NCI-H1930 (cell line): ENCODE data around the gene GABBR2.

Source experiments
- DNase-seq, 2 experiments: peaks; one replicate each; lab custom pipeline; 2025; lab: John Stamatoyannopoulos, UW

GABBR2 gene

DNA sequence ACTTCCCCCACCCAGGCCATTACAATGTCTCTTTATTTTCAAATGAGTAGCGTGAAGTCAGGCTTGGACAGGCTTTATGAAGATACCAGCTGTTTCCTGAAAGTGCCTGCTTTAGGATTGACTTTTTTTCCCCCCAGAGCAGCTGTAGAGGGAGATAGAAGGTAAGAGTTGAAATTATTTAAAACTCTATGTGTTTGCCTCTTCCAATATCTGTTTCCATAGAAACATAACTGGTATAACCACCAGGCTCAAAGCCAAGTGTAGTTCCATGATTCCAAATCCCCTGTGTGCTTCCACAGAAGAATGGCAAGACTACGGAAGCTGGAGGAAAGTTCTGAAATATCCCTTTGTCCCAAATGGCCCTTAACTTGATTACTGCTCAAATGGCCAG lies 365.9 kb downstream of the GABBR2 start:
- no peak for DNase-seq

DNA sequence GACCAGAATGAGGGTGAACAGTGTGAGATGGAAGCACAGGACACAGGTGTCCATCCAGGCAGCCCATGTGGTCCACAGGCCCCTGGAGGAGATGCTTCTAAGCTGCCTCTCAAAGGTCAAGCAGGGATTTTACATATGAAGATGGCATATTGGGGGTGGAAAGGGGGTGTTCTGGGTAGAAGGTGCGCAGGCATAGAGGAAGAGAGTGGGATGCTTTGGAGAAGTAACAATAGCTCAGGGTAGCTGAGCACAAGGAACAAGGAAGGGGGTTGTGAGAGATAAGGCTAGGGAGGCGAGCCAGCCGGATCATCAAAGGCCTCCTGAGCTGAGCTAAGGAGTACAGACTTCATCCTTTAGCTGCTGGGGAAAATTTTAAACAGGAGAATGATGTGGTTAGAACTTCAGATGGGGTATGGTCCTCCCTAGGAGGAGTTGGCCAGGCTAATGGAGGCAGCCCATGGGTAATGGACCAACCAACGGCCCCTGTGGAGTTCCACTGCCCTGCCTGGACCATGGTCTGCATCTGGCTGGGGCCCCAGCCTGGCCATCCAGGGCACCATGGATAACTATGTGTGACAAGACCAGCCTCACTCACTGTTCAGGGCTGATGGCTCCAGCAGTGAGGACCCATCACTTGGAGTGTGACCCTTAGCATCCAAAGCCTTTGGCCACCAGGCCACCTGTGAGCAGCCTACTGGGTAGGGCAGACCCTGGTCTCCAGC lies 366.5 kb downstream of the GABBR2 start:
- no peak for DNase-seq

DNA sequence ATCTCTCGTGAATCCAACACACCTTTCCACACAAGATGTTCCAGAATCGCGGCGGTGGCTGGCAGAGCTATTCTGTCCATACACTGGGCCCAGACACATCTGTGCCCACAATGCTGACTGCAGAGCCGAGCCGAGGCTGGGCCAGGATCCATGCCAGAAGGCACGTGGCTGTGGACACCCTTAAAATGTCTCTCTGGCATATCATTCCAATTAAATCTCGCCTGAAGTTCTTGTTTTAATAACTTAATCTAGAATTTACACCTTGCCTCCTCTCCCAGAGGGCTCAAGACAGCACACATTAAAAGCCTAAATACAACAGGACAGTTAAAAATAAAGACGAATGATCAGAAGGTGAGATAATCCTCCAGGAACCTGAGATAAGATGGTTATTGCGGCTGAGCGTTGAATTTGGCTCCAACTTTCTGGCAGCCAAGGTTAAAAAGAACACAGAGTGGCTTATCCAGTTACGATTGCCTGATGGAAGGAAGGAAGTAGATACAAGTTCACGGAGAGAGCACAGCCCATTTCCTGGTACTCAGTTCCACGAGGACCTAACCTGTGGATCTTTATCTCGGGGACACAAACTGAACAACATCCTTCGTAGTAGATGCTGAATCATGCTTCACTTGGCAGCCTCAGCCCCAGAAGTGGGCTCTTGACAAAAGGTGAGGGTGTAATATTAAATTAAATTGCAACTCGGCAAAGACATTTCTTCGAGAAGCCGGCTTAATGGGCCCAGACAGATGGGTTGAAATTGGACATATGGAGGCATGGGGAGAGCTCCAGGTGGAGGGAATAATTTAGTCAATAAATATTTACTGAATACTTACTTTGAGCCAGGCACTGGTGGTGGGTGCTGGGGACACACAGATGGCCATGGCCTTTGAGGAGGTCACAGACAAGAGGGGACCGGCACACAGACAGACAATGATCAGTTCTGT lies 367.3 kb downstream of the GABBR2 start:
- no peak for DNase-seq

DNA sequence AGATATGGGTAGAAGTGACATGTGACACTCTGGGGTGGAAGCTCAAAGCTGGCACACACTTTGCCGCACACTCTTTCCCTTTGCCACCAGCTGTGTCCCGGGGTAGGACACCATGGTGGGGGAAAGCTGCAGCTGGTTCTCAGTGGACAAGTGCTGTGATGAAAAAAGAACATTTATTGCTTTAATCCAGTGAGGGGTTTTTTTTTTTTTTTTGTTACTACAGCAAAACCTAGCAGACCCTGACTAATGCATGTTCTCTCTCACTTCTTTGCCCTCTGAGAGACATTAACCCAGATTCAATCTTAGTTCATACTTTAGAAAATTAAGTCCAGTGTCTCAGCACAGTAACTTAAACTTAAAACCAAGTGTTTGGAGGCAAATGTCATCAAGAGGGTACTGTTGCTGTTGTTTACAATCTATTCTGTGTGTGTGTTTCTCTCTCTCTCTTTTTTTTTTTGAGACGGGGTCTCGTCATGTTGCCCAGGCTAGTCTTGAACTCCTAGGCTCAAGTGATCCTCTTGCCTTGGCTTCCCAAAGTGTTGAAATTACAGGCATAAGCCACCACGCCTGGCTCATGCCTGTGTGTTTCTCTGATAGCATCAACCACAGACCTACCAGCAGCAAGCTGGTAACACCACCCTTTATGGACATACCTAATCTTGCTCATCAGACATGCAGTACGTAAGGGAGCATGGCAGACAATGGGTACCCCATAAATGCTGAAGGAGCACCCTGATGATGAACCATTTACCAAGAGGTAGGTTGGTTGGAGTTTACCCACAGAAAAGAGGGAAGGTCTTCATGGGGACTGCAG lies 368.5 kb downstream of the GABBR2 start:
- no peak for DNase-seq

DNA sequence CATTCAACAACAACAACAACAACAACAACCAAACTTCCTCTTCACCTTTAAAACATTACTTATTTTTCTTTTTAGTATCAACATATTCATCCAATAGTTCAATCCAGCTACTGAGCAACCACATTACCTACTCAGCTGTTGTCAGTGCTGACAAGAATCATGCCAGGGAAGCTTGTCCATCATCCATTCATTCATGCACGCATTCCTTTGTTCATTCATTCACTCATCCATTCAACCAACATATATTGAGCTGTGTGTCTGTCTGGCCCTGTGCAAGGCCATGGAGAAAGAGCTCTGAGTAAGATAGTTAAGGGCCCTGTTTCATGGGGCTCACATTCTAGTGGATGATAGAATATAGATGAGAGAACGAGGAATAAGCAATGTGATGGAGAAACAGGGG lies 373.1 kb downstream of the GABBR2 start:
- DNase-seq, result no peak

DNA sequence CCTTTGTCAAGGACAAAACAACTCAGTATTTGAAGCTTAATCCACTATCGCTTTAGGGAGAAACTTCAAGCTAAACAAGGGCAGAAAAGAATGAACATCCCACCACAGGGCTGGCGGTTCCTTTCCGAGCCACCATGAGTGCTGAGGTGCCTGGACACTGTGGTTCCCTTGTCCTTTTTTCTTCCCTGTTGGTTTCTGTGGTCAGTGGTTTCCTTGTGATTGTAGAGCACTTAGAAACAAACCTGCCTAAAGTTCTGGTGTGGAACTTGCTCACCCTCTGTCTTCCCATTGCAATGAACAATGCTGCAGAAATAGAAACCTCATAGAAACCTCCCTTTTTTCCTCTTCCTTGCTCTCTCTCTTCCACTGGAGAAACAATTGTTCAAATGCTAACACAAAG lies 373.9 kb downstream of the GABBR2 start:
- DNase-seq, result no peak

DNA sequence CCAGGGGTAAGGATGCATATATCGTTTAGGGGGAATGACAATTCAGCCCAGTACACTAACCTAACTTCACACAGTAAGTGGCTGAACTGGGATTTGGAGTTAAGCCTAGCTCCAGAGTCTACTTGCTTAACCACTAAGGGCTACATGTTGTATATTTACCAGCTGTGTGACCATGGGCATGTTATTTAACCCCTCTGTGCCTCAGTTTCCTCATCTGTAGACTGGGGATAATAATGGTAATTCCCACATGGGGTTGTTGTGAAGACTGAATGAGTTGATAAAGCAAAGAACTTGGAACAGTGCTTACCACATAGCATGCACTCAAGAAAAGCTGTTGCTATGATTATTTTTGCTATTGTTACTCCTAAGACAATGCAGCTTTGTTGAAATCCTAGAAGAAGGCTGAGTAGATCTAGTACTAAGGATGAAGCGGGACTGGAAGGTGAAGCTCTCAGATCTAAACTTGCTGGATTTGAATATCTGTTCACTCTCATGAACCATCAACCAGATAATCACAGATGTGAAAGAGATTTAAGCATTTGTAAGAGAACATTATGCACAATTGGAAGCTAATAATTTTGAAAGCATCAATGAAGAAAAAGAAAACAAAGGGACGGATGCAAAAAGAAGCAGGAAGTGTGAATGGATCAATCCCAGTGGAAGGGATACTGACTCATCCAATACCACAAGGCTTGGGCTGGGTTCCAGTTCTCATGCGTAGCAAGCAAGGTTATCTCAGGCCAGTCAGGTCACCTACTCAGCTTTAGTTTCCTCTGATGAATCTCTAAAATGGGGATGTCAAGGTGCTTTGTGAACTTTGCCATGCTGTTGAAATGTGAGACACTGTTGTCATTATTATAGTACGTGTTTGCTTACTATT lies 374.8 kb downstream of the GABBR2 start:
- no peak for DNase-seq

DNA sequence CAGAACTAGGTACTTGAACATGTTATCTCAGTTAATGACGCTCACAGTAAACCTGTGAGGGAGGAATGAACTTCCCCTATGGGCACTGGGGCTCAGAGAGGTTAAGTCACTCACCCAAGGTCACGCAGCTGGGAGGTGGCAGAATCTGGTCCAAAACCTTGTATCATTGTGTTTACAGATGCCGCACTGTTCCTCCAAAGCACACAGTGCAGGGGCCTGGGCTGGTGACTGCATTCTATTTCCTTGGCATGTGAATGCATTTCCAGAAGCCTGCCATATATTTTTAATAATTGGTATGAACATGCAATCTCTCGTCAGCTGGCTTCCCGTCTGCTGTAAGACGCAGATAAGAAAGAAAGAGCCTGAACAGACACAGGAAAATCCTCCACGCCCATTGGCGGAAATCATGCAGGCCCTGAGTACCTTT lies 376.3 kb downstream of the GABBR2 start:
- no peak for DNase-seq

DNA sequence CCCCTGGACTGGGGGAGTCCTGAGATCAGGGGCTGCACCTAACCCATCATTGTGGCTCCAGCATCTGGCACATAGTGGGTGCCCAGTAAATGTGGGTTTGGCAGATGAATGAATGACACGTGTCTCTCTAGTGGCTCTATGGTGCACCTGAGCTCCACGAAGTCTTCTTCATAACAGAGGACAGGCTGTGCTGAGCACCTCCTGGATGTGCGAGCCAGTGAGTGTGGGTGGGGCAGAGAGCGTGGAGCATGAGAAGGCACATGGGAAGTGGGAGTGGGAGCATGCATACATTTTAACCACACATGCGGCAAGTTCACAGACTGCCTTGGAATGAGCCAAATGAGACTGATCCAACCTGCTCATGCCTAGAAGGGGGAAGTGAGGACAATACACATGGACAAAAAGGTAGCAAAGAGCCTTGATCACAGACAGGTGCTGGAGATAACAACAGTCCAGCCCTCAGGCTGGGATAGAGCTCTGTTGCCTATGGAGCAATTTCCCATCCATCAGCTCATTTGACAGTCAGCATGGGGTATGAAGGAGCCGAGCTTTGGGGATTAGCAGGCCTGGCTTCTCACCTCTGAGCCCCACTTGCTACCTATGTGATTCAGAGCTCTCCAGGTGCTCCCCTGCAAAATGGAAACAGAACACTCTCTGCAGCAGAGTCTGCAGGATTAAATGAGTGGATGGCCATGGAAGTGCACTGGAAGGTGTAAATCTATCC lies 377.0 kb downstream of the GABBR2 start:
- no peak for DNase-seq

DNA sequence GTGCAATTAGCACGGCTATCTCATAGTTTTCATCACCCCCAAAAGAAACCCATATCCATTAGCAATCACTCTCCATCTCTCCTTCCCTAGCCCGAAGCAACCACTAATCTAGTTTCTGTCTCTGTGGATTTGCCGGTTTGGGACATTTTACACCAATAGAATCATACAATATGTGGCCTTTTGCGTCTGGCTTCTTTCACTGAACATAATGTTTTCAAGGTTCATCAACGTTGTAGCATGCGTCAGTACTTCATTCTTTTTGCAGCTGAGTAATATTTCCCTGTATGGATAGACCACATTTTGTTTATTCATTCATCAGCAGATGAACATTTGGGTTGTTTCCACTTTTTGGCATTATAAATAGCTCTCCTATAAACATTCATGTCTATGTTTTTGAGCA lies 377.9 kb downstream of the GABBR2 start:
- DNase-seq, result no peak

DNA sequence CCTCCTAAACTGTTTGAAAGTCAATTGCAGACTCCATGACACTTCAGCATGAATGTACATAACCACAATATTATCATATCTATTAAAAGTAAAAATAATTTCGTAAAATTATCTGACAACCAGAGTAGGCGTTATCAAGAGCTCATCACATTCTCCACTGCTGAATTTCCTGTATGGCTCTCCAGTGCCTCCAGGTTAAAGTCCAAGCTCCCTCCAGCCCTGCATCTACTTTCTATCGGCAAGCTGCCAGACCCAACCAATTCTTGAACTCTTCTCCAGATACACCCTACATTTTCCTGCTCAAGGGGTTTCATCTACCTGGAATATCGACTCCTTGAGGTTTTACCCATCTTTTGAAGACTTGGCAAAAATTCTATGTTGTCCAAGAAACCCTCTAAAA lies 378.8 kb downstream of the GABBR2 start:
- no peak for DNase-seq

DNA sequence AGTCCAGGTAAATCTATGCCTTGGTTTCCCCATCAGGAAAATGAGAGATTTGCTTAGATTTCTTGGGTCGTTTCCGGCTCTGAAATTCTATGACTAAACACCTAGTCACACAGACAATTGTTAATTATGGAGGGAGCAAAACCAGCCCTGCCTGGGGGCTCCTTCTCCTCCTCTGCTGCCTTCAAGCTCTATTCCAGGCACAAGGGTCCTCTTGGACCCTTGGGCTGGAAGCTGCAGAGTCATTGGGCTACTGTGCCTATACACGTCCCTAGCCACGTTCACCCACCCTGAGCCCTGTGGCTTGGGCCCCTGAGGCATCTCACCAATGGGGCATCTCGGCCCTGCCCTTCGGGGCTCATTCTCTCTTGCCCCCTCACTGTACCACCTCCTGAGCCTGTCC lies 379.5 kb downstream of the GABBR2 start:
- no peak for DNase-seq

DNA sequence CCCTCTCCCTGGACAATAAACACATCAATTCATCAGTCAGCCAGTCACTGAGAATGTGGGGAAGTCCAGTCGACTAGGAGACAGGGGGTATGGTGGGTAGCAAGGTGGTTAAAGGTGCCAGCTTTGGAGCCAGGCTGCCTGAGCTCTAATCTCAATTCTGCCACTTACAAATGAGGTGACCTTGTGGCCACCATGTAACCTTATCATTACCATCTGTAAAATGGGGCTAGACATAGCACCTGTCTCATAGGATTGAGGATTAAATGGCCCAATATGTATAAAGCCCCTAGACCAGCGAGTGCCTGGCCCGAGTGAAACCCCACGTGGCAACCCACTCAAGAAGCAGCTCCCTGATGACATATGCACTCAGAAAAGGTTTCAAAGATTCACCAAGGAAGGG lies 380.0 kb downstream of the GABBR2 start:
- no peak for DNase-seq

DNA sequence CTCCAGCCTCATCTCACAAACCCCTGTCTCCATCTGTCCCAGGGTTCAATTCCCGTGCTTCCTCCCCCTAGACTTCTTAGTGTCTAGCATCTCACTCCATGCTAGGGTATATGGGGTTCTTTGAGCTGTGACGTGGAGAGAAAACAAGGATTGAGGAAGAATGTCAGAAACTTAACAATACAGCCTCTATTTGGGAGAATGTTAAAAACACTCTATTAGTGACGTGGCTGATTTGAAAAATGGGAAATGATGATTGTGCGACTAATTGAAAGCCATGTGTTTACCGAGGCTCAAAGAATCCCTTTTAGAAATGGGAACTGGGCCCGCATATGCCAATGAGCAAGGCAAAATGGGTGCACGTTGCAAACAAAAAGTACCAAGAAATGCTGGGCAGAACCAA lies 380.6 kb downstream of the GABBR2 start:
- DNase-seq, result no peak

DNA sequence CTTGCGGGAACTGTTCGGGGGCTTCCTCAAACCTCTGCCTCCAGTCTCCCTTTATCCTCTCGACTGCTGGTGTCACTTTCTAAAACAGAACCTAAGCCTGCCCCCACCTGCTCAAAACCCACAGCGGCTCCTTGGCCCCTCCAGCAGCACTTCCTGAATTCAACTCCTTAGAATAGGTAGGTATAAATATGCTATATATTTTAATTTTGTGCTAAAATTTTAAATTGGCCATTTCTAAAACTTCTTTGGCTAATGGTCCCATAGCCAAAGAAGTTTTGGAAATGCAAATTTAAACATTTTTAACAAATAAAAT lies 381.5 kb downstream of the GABBR2 start:
- no peak for DNase-seq

DNA sequence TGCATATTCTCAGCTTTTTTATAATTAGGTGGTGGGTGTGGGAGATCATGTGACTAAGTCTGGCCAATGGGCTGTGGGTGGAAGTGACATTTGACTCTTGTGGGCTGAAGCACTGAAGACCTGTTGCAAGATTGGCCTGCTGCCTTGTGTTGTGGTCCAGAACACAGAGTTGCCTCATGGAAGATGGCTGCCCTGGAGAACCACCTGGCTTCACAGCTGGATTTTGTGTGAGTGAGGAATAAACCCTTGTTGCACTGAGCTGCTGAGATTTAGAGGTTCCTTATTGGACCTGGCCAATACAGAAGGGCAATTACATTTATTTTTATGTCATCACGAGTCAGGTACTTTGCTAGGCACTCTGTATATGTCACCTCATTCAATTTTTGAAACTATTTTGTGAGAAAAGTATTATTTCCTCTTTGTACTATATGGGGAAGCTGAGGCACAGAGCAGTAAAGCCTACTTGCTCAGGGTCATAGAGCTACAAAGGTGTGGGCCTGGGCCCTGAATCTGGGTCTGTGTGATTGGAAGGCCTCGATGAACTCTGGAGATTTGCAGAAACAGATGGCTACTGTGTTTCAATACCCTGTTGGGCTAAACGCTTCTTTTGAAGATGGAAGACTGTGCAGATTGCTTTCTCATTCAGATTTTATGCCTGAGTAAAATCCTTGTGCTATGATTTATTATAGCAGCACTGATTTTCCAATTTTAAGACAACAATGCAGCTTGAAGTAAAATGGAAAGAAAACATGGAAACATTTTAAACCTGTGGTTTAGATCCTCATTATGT lies 382.1 kb downstream of the GABBR2 start:
- no peak for DNase-seq

DNA sequence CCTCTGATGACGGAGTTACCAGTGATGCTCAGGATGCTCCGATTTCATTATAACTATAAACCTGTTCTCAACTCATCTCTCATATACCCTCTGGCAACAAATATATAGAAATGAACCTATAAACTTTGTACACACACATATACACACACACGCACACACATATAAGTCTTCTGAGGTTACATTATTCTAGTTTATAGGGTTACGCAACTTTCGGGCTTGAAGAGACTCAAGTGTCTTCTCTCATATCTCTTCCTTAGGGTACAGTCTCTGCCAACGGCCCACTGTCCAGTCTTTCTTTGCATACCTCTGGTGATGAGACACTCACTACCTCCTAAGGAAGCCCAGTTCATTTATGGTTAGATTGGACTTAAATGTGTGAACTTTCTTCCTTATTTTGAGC lies 383.9 kb downstream of the GABBR2 start:
- no peak for DNase-seq

DNA sequence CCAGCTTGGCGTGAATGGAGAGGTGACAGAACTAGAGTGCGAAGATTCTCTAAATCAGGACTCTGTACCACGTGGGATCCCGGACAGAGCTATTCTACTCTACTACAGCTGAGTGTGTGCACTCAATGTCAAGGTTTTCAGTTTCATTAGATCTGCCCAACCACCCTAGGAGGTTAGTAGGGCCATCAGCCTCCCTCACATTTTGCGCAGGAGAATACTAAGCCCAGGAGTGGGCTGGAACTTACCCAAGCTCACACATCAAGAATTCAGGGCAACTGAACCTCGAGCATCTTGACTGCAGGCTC lies 385.0 kb downstream of the GABBR2 start:
- DNase-seq, result no peak

DNA sequence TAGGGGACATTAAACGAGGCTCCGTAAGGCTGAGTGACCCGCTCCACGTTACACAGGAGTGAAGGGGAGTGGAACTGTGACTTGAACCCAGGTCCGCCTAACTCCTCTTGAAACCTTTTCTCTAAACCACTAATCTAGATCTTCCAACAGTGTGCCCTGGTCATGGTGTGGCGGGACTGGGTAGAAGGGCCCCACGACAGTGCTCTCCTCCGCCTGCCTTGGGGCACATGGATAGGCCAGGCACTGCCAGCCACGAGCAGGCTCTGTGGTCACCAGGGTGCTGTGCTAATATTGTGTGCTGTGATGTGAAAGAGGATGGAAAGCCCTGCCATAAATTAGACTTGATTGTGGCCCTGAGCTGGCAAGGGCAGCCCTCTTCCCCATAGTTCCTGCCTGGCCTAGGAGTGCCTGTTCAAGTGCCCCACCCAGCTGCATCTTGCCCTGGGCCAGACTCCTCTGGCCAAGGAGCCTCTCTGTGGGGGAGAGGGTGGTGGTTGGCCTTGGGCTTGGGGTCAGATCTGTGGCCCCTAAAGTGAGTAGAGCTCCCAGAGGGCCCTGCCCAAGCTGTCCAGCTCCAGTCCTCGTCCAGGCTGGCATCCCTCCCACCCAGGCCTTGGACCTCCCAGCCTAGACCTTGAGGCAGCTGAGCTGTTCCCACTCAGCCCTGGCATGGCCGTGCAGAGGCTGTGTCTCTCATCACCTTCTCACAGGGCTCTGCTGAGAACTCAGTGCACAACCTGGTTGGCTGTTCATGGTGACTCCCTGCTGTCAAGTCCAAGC lies 385.5 kb downstream of the GABBR2 start:
- DNase-seq, result no peak

DNA sequence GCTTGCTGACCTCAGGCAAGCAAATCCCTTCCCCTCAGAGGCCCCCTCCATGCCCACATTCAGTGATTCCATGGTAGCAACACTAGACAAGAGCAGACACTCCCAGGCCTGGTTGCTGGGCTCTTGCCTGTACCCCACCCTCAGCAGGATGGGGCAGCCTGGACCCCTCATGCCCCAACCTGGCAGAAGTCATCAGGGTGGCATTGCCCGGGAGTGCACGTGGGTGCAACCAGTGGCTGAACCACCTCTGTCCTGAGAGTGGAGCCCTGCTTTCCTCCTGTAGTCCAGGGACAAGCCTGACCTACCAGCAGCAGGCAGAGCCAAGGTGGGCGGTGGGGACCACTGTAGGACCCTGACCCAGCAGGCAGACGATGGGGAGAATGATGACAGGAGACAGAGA lies 387.5 kb downstream of the GABBR2 start:
- DNase-seq, result no peak
